Measurements from ENCODE around the gene SMPD3. TPM values are rescaled to one million over a fixed set of nuclear protein-coding genes. Genes with fewer than 3 reads are reported as not detected.

SMPD3 gene
- total RNA-seq, 1 experiment from 2014 or later = 0.70 TPM

- Histone ChIP-seq H3K4me1 (ENCODE audit: insufficient read depth, low read length) (no peaks in the 10 kb centered on the region), H2BK5ac (ENCODE audit: insufficient read length, low read length) (no peak overlapping the region), H3K9me3 (ENCODE audit: control insufficient read depth, low read depth, low read length) (no peaks in the 10 kb centered on the region), H3K79me2 (ENCODE audit: insufficient read depth, low read length) (no peaks in the 10 kb centered on the region), H2AFZ (ENCODE audit: low read length) (no peak overlapping the region), H2BK12ac (ENCODE audit: insufficient read length, low read depth, low read length) (no peak overlapping the region), H3K56ac (ENCODE audit: insufficient read length, low read depth, low read length) (no peak overlapping the region), H3K23me2 (ENCODE audit: insufficient read length, low read depth, low read length, poor library complexity, severe bottlenecking) (no peaks in the 10 kb centered on the region), H4K91ac (ENCODE audit: insufficient read length, low read depth, low read length) (no peak overlapping the region), H3K79me1 (ENCODE audit: insufficient read depth, low read depth, low read length, poor library complexity, severe bottlenecking) (no peaks in the 10 kb centered on the region), H2AK5ac (ENCODE audit: insufficient read length, low read length) (no peak overlapping the region), H3K23ac (ENCODE audit: insufficient read length, low read depth, low read length) (no peak overlapping the region), H3K18ac (ENCODE audit: insufficient read length, low read depth, low read length) (no peak overlapping the region), H3K27ac (ENCODE audit: insufficient read length, low read depth, low read length) (no peak overlapping the region), H2BK15ac (ENCODE audit: low read depth, low read length) (no peak overlapping the region), H4K20me1 (ENCODE audit: control insufficient read depth, insufficient read depth, insufficient read length) (no peaks in the 10 kb centered on the region), H3T11ph (ENCODE audit: low read length) (no peak overlapping the region), H3K4me2 (ENCODE audit: insufficient read depth, insufficient read length, low read length) (no peak overlapping the region), H2BK120ac (ENCODE audit: low read depth, low read length, poor library complexity, severe bottlenecking) (no peak overlapping the region), H2BK20ac (ENCODE audit: low read depth, low read length, poor library complexity, severe bottlenecking) (no peak overlapping the region), H3K27me3 (ENCODE audit: insufficient read depth, low read length) (no peaks in the 10 kb centered on the region), H3K4ac (ENCODE audit: low read depth, low read length) (no peak overlapping the region), H3K9ac (ENCODE audit: extremely low read depth, insufficient read length, low read length) (no peak overlapping the region), H3K14ac (ENCODE audit: insufficient read depth, low read length) (no peak overlapping the region), H4K8ac (replicated peaks; ENCODE audit: insufficient read length, low read depth, low read length) (no peak overlapping the region), H4K5ac (ENCODE audit: insufficient read length, low read depth, low read length) (no peak overlapping the region)
- Mint-ChIP-seq H3K27ac (peak overlapping the region in 1 of 3 experiments; percentile 49; a peak in 1 of 7 replicates), H3K9me3 (no peaks in the 10 kb centered on the region), H3K4me3 (no peak overlapping the region), H3K36me3 (ENCODE audit: insufficient read depth in 1 of 3, low read depth in 3 of 3) (no peaks in the 10 kb centered on the region), H3K27me3 (ENCODE audit: low read depth) (peaks cover 20% of the 10 kb centered on the region), H3K4me1 (peaks cover 2 to 13% of the 10 kb centered on the region in 2 experiments; a peak in 3 of 4 replicates)
- WGBS (ENCODE audit: extremely low coverage, insufficient read length, low lambda C conversion rate) = no CpG with 5 or more reads among the region's 9 CpGs
- no peak for DNase-seq
- no peak for TF ChIP-seq CTCF (conservative IDR thresholded peaks at IDR 0.05)
These were observed 73.2 kb downstream of the SMPD3 start for GRCh38 chr16:68374961-68375660.
